Measurements from ENCODE around the gene SH3GLB1.

SH3GLB1 gene

DNA sequence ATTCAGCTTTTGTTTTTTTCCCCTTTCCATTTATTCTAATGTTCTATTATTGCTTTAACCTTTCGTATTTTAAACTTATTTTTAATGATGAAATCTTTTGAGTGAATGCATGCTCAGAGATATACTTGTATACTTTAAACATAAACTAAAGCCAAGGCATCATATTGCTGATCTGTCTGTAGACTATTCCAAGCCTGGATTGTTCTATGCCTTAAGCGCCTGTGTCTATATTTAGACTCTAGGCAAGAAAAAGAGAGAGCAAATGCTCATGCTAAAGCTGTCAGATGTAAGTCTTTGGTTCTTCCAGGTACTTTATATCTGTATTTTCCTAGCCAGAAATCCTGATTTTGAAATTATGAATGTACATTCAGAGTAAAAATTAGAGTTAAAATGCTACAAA, 14.4 kb downstream of the SH3GLB1 start:
- Histone ChIP-seq H3K36me3 (peaks cover 63% of the 10 kb centered on the region), H3K4me2 (no peak overlapping the region), H3K27me3 (no peaks in the 10 kb centered on the region), H3K9ac (no peak overlapping the region), H3K4me3 (no peak overlapping the region), H3K9me3 (no peaks in the 10 kb centered on the region), H4K20me1 (peaks cover 80% of the 10 kb centered on the region), H3K4me1 (0 out of 2 replicates have a peak, but pooled peaks cover 4% of the 10 kb centered on the region), H3K27ac (no peak overlapping the region)
- TF ChIP-seq Cebpa-rat (IDR thresholded peaks at IDR 0.05) = no peak

DNA sequence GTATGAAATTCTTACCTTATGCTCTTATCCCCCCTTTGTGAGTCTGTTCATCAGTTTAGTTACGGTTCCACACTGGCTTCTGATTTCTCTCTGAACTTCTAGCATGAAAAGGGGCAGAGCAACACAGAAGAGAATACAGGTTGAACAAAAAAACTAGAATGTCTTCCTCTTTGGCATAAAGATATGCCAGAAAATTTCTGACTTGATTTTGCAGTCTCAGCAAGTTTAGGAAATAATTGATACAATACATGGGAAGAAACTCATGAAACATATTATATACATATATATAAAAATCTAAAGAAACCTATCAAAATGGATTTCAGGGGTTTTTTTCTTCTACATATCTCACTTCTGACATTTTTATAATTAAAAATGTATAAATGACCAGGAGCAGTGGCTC, 27.0 kb downstream of the SH3GLB1 start:
- H3K27me3 ChIP-seq = no peaks in the 10 kb centered on the region
- no peaks in the 10 kb centered on the region for H3K9me3 ChIP-seq
- no peak overlapping the region for H3K4me3 ChIP-seq
- no peak for TF ChIP-seq Cebpa-rat (IDR thresholded peaks at IDR 0.05)
- H3K9ac ChIP-seq = no peak overlapping the region
- H3K27ac ChIP-seq = no peak overlapping the region
- H3K36me3 ChIP-seq = peaks cover 55% of the 10 kb centered on the region
- peaks cover 10% of the 10 kb centered on the region for H3K4me1 ChIP-seq
- no peak overlapping the region for H3K4me2 ChIP-seq
- no peaks in the 10 kb centered on the region for H4K20me1 ChIP-seq

DNA sequence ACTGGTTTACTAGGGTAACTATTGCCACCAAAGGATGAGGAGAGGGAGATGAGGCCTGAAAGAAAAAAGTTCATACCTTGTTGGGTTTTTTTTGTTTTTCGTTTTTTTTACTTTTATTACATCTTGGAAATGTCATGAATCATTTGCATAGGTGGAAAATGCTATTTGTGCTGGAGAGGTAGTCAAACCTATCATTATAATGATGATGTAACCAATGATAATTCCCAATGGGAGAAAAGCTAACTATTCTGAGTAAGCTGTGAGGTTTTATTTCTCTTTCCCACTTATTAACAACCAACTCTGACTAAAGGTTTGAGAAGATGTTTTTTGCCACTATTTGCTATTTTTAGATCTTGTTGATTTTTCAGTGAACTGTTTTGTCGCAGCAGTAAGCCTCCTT, 29.0 kb downstream of the SH3GLB1 start:
- no peak overlapping the region for H3K4me2 ChIP-seq
- no peaks in the 10 kb centered on the region; the same call in 1 of the 2 replicates for H3K9me3 ChIP-seq
- H3K4me1 ChIP-seq = peaks cover 10% of the 10 kb centered on the region
- no peak overlapping the region for H3K4me3 ChIP-seq
- TF ChIP-seq Cebpa-rat (IDR thresholded peaks at IDR 0.05) = no peak
- no peak overlapping the region for H3K9ac ChIP-seq
- H3K27ac ChIP-seq = no peak overlapping the region
- H3K27me3 ChIP-seq = no peaks in the 10 kb centered on the region
- H4K20me1 ChIP-seq = no peaks in the 10 kb centered on the region
- peaks cover 64% of the 10 kb centered on the region for H3K36me3 ChIP-seq

DNA sequence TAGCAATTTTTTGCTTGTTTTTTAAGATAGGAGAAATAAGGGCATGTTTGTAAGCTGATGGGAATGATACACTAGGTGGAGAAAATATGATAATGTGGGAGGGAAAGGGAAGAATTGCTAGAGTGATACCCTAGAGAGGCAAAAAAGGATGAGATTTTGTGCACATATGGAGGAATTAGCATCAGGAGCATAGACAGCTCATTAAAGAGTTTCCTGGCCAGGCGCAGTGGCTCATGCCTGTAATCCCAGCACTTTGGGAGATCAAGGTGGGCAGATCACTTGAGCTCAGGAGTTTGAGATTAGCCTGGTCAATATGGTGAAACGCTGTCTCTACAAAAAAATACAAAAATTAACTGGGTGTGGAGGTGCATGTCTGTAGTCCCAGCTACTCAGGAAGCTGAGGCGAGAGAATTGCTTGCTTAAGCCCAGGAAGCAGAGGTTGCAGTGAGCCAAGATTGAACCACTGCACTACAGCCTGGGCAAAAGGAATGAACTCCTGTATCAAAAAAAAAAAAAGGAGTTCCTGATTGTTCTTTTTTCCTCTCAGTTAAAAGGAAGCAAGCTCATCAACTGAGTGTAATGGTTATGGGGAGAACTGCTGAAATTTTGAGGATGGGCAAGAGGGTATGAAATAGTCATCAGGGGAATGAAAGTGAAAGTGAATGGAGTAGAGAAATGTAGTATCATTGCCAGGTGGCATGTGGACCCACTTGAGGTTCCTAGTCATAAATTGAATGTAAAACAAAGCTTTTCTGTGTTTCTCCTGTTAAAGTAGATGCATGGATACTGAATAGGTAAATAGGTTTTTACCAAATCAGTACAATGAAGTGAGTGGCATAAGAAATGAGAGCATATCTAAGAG, 35.5 kb downstream of the SH3GLB1 start:
- Histone ChIP-seq H3K9ac (no peak overlapping the region), H3K4me3 (no peak overlapping the region), H3K27me3 (no peaks in the 10 kb centered on the region), H3K36me3 (peaks cover 89% of the 10 kb centered on the region), H4K20me1 (no peaks in the 10 kb centered on the region), H3K9me3 (no peaks in the 10 kb centered on the region; the same call in 1 of the 2 replicates), H3K4me2 (no peak overlapping the region), H3K27ac (no peak overlapping the region), H3K4me1 (no peaks in the 10 kb centered on the region)
- TF ChIP-seq Cebpa-rat (IDR thresholded peaks at IDR 0.05) = no peak

DNA sequence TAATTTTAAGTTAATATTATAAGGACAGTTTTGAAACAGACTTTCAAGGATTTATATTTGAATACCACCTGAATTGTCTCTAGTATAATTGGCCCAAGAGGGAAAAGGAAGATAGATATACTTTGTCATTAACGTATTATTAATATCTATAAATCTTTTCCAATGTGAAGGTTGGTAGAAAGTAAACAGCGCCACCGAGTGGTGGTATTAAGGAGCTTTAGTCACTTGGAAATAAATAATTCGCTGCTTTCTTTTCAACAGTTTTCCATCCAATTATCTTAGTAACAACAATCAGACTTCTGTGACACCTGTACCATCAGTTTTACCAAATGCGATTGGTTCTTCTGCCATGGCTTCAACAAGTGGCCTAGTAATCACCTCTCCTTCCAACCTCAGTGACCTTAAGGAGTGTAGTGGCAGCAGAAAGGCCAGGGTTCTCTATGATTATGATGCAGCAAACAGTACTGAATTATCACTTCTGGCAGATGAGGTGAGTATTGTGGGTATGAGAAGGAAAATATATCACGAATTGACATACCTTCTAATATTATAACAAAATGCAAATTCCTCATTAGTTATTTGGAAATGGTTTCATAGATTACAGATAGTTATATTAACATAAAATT, 37.7 kb downstream of the SH3GLB1 start:
- Histone ChIP-seq H4K20me1 (no peaks in the 10 kb centered on the region), H3K27me3 (no peaks in the 10 kb centered on the region), H3K4me2 (no peak overlapping the region), H3K4me3 (no peak overlapping the region), H3K9ac (no peak overlapping the region), H3K27ac (no peak overlapping the region), H3K36me3 (peaks cover 86% of the 10 kb centered on the region), H3K4me1 (no peaks in the 10 kb centered on the region), H3K9me3 (no peaks in the 10 kb centered on the region; the same call in 1 of the 2 replicates)
- TF ChIP-seq Cebpa-rat (IDR thresholded peaks at IDR 0.05) = no peak

DNA sequence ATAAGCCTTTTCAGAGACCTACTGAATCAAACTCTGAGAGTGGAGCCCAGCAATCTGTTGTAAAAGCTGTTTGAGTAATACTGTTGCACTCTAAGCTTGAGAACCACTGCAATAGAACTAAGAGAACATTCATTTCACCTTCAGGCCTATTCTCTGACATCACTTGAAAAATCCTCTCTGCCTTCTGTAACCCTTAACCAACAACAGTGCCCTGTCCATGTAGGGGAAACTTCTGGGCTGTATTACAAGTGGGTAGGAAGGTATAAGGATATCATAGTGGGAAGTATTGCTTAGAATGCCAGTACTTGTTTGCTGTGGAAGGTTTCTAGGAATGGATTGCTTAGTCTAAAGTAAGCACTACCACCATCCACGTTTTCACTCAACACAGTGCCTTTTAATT, 42.9 kb downstream of the SH3GLB1 start:
- no peaks in the 10 kb centered on the region for H3K9me3 ChIP-seq
- H3K27ac ChIP-seq = no peak overlapping the region
- no peaks in the 10 kb centered on the region for H4K20me1 ChIP-seq
- H3K4me3 ChIP-seq = no peak overlapping the region
- H3K4me1 ChIP-seq = no peaks in the 10 kb centered on the region
- no peaks in the 10 kb centered on the region for H3K27me3 ChIP-seq
- no peak overlapping the region for H3K9ac ChIP-seq
- no peak for TF ChIP-seq Cebpa-rat (IDR thresholded peaks at IDR 0.05)
- peaks cover 41% of the 10 kb centered on the region for H3K36me3 ChIP-seq
- no peak overlapping the region for H3K4me2 ChIP-seq

DNA sequence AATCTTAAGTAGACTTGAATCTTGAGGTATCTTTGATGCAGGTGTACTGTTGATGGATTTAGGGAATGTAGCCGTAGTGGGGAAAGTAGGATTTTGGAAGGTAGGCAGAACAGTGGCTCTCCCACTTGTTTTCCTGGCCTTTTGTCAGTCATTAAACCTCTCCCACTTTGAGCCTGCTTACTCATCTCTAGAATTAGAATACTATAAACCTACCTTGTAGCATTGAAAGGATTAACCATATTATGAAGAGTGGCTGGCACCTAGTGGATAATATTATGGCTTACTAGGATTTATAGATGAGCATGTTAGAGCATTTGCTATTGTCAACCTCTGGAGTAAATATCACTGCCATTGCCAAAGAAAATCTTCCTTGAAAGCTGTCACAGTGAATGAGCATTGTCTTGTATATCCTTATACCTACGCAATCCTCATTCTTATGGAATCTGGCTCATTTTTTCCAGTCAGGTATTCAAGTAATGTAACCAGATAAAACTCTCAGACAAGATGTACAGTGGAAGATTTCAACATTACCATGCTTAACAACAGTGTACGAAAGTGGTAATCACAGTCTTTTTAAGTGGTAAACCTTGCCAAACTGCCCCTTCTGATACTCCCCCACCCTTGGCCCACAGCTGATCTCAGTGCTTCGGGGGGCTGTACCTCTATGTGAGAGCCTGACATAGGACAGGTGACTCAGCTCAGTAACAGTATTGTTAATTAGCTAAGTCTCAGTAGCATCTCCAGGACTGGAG, 44.4 kb downstream of the SH3GLB1 start:
- Histone ChIP-seq H3K27me3 (no peaks in the 10 kb centered on the region), H3K4me2 (no peak overlapping the region), H3K4me1 (no peaks in the 10 kb centered on the region), H4K20me1 (no peaks in the 10 kb centered on the region), H3K27ac (no peak overlapping the region), H3K36me3 (peaks cover 29% of the 10 kb centered on the region), H3K9me3 (no peaks in the 10 kb centered on the region), H3K4me3 (no peak overlapping the region), H3K9ac (no peak overlapping the region)
- no peak for TF ChIP-seq Cebpa-rat (IDR thresholded peaks at IDR 0.05)

DNA sequence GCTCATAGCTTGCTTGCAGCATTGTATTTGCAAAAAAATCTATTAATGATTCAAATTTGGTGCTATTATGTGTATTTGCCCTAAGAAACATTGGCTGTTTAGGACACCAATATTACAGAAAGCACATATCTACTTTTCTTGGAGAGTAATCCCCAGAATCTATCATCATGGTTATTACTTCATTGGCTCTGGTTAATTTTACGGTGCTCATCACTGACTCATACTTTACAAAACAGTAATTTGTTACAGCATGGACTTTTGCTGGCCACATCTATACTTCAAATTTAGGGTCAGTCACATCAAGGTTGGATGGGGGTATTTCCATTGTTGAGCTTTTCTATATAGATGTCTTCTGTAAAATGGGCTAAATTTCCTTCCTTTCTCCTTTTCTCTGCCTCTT, 45.7 kb downstream of the SH3GLB1 start:
- H3K27ac ChIP-seq = no peak overlapping the region
- TF ChIP-seq Cebpa-rat (IDR thresholded peaks at IDR 0.05) = no peak
- H3K4me3 ChIP-seq = no peak overlapping the region
- no peaks in the 10 kb centered on the region for H4K20me1 ChIP-seq
- H3K9ac ChIP-seq = no peak overlapping the region
- H3K27me3 ChIP-seq = no peaks in the 10 kb centered on the region
- no peak overlapping the region for H3K4me2 ChIP-seq
- peaks cover 17% of the 10 kb centered on the region for H3K36me3 ChIP-seq
- H3K9me3 ChIP-seq = no peaks in the 10 kb centered on the region
- no peaks in the 10 kb centered on the region for H3K4me1 ChIP-seq

DNA sequence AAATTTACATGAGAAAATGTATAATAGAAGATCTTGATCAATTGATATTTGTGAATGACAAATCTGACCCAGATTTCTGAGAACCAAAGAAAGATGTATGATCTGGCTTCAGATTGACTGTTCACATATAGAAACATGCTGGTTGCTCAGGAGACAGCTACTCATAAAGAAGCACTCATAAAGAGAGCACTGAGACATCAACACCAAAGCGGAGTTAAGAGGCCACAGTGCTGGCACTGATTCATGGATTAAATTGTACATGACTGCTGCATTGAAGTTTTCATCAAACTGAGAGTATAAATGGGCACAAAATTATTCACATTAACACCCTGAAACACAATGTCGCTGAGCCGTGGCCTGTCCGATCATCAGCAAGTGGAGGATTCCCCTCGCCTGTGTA, 46.2 kb downstream of the SH3GLB1 start:
- H3K9ac ChIP-seq = no peak overlapping the region
- TF ChIP-seq Cebpa-rat (IDR thresholded peaks at IDR 0.05) = no peak
- H3K9me3 ChIP-seq = no peaks in the 10 kb centered on the region
- no peak overlapping the region for H3K27ac ChIP-seq
- peaks cover 13% of the 10 kb centered on the region for H3K36me3 ChIP-seq
- no peak overlapping the region for H3K4me3 ChIP-seq
- H3K4me1 ChIP-seq = no peaks in the 10 kb centered on the region
- no peak overlapping the region for H3K4me2 ChIP-seq
- no peaks in the 10 kb centered on the region for H3K27me3 ChIP-seq
- H4K20me1 ChIP-seq = no peaks in the 10 kb centered on the region

DNA sequence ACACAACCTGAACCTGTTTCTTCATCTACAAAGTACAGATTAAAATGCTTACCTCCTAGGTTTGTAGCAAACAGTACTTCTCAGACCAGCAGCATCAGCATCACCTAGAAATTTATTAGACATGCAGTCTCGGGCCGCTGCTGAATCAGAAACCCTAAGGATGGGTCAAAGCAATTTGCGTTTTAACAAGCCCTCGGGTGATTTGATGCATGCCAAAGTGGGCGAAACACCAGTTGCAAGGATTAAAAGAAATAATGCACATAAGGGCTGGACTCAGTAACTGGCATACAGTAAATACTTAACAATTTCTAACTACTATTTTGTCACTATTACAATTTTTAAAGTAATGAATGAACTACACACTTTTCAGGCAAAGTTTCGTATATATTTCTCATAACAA, 47.5 kb downstream of the SH3GLB1 start:
- no peak overlapping the region for H3K27ac ChIP-seq
- H3K9ac ChIP-seq = no peak overlapping the region
- H3K4me3 ChIP-seq = no peak overlapping the region

More for the DNA sequence above, 47.5 kb downstream of the SH3GLB1 start:
- Histone ChIP-seq H3K4me2 (no peak overlapping the region), H3K27me3 (no peaks in the 10 kb centered on the region), H3K4me1 (no peaks in the 10 kb centered on the region), H4K20me1 (no peaks in the 10 kb centered on the region), H3K9me3 (no peaks in the 10 kb centered on the region), H3K36me3 (no peaks in the 10 kb centered on the region)
- TF ChIP-seq Cebpa-rat (IDR thresholded peaks at IDR 0.05) = no peak
